NCI-H2107 treated with DMSO at 0.1 percent for 48 hours (cell line): Measurements from ENCODE around the gene NCKAP5.

ENCODE experiments used
- DNase-seq: peaks from one replicate; lab custom pipeline; 2025; ENCODE audit not compliant: unreplicated experiment; lab: John Stamatoyannopoulos, UW

The NCKAP5 gene

DNA sequence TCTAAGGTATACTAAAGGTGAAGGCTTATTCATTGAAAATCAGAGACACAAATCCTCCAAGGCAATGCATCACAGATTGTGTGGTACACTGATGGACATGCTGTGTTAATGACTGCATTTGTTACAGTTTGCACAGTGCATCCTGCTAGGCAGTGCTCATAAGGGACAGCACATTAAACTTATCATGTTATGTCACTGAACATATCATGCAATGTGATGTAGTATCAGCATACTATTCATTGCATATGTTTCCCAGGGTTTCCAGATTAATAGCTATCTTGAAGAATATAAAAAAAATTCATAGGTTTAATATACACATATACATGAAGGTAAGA, 225.3 kb downstream of the NCKAP5 start:
- DNase-seq = no peak

DNA sequence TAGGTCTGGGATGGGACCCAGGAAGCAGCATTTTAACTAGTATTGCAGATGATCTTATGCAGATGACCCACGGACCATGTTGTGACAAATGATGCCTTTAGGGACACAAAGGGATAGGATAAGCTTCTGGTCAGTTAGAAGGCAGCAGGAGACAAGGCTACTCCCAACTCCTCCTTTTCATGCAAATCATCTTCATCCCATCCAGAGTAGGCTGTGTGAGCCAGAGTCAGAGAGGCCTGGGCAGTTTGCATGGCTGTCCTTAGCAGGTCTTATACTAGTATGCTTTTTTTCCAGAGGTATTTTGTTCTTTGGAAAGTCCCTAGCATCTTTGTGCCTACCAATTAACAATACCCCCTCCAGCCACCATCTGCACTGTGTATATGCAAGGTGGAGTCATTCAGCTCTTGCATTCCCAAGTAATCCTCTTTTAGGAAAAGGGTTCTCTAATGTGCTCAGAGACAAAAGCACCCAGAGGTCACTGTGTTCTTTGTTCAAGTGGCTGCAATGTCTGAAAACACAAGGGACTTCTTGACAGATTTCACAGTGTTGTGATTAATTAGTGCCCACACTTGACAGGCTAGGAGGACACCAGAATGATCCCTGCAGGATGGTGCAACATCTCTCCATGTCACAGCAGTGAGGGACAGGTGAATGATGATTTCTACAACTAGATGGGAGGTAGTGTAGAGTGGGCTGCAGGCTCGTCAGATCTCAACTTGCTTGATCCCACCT, 225.8 kb downstream of the NCKAP5 start:
- no peak for DNase-seq

DNA sequence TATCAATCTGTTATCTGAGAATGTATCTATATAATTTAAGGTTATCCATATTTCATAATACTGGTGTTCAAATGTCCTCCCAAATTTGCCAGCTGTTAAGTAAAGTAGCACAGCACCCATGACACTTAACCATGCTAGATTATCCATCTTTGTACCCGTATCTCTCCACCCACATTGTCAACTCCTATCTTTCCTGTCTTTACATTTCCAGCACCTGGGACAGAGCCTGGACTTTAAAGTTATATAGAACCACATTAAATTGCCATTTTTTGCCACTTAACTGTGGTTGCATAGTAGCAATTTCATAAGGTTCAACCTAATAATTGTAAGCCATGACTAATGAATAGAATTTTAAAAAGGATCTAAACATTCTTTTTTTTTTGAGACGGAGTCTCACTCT, 226.7 kb downstream of the NCKAP5 start:
- no peak for DNase-seq

GRCh38 chr2:133338224-133338623, 230.0 kb downstream of the NCKAP5 start:
- DNase-seq = no peak

GRCh38 chr2:133334923-133335322, 233.3 kb downstream of the NCKAP5 start:
- no peak for DNase-seq

- no peak for DNase-seq
These were observed 235.1 kb downstream of the NCKAP5 start for GRCh38 chr2:133333181-133333580.

DNA sequence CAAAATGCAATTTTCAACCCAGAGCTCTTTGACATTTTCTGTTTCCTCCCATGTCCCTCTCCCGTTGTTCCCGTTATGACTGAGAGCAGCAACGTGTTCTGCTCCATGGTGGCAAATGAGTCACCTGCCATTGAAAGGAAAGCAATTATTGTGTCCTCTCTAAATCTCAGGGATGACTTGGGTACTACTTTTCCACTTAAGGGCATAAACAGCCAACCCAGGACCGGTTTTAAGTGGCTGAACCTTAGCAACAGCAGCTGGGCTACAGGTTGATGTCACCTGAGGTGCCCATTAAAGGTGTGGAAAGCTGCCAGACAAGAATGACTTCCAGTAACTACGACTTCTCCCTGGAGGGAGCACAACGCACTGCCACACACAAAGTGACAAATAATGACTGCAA, 236.8 kb downstream of the NCKAP5 start:
- no peak for DNase-seq

DNA sequence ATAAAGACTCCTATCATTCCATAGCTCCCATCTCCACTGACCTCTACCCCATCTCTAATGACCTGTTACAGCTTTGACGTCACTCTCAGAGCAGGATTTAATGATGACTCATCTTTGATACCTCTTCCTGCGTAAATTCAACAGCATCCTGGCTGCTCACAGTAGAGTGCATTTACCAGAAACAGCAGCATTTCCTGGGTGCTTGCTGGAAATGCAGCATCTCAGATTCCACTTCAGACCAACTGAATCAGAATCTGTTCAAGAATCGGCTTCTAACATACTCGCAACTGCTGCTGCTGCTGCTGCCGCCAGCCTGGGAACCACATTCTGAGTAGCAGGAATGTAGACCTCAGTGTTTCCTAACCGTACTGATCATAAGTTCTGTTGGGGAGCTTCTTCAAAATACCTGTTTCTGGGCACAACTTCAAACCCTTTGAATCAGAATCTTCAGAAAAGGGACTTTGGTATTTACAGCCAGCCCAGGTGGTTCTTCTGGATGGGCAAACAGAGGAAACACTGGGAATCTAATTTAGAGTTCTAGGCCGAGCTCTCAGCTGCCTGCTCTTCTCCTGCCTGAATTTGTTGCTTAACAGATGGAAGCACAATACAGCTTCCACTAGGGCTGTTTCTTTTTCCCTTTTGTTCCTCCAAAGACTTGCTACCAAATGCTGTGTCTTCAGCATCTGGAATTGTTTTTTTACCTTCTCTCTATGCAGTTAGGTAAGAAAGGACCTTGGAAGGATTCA, 241.4 kb downstream of the NCKAP5 start:
- DNase-seq = no peak

DNA sequence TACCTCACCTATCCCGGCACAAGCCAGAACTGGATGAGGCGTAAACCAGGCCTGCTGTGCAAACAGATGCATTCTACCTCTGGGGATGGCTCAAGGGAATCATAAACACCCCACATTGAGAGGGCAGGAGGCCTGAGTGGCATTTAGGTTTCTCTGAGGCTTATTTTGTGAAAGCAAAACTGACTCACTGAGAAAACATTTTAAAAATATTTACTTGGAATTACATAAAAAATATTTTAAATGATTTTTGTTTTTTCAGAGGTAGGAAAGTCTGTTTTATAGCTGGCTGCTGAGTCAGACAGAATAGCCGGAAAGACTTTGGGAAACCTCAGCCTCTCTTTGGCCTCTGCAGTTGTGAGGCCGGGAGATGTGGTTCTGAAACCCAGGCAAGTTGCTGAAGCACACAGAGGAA, 244.1 kb downstream of the NCKAP5 start:
- no peak for DNase-seq

DNA sequence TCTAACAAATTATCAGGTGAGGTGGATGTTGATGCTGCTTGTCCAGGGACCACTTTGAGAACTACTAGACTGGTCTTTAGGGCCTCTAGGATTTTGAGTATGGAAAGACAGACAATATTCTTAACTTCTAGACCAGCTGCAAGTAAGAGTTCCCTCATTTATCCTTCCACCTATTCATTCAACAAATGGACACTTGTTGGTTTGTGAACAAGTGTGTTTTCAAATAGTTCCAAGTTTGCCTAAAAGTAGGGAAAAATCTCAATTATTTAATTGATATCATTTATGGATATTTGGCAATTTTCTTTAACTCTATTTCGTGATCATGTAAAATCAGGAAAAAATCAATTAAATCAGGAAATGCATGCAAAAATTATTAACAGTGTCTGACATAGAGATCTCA, 245.4 kb downstream of the NCKAP5 start:
- DNase-seq = no peak

GRCh38 chr2:133317178-133317577, 251.1 kb downstream of the NCKAP5 start:
- DNase-seq = no peak

GRCh38 chr2:133316557-133316956, 251.7 kb downstream of the NCKAP5 start:
- no peak for DNase-seq

GRCh38 chr2:133315280-133315679, 253.0 kb downstream of the NCKAP5 start:
- DNase-seq = no peak

DNA sequence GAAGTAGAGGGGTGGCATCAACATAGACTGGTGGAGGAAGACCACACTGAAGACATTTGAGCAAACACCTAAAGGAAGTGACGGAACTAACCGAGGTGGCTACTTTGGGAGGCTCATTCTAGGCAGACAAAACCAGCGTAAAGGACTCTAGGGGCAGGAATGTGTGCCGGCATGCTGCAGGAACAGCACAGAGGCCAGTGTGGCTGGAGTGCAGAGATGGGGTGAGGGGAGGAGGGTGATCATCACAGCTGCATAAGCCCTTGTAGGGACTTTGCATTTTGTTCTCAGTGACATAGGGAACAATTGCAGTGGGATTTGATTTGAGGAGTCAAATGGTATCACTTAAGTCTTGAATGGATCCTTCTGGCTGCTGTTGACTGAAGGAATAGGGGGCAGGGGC, 253.5 kb downstream of the NCKAP5 start:
- no peak for DNase-seq

- no peak for DNase-seq
These were observed 256.1 kb downstream of the NCKAP5 start for GRCh38 chr2:133312038-133312729.

GRCh38 chr2:133306236-133306635, 262.0 kb downstream of the NCKAP5 start:
- DNase-seq = no peak

GRCh38 chr2:133304344-133304743, 263.9 kb downstream of the NCKAP5 start:
- no peak for DNase-seq

DNA sequence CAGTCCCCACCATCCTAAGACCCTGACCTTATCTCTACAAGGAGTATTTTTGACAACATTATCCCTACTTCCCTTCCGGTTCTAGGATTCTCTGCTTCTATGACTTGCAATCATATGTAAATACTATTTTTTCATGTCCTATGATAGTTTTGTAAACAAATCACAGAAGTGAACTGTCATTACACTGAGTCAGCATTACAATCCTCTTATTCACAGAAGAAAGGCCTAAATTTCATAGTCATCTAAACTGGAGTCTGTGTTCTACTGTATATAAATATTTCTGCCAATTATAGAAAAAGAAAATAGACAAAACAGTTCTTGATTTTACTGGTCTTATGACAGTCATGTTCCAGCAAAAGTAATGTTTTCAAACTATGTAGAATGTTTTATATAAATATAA, 265.1 kb downstream of the NCKAP5 start:
- DNase-seq = no peak

DNA sequence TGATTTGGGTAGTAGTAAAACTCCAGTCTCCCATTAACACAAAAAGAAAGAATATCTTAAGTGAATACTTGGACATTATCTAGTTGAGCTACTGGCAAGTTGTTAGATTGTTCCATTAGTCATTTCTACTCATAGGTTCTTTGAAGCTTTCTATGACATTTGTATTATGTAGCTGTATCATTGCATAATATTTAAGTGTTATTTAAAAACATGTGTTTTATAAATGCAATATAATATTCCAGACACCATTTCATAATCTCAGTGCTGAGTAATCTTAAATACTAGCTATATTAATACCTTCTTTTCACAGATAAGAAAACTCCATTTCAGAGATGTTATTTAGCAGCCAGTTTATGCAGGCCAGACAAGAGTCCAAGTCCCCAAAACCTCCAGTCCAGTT, 271.9 kb downstream of the NCKAP5 start:
- DNase-seq = no peak

- DNase-seq = no peak
These were observed 274.5 kb downstream of the NCKAP5 start for GRCh38 chr2:133293544-133294353.

- DNase-seq = no peak
These were observed 276.0 kb downstream of the NCKAP5 start for GRCh38 chr2:133292259-133292658.
